D721Med (cell line): ENCODE data around the gene TMEM135.

Experiments used
- DNase-seq: peaks from one replicate; pipeline ENCODE4 v3.0.0; 2011; ENCODE audit warnings: low spot score; ENCODE audit not compliant: insufficient read length
- FAIRE-seq: peaks from 2 replicates; lab custom pipeline; 2011; peaks lifted over from hg19 to GRCh38; lab: Jason Lieb, UNC
- CTCF ChIP-seq: IDR thresholded peaks from 2 replicates; pipeline ENCODE4 v1.5.1; 2012; ENCODE audit warnings: mild to moderate bottlenecking, control low read depth; ENCODE audit not compliant: insufficient read depth; ENCODE audit errors: missing control alignments

TMEM135 gene

GRCh38 chr11:87339416-87339815, 301.7 kb downstream of the TMEM135 start:
- FAIRE-seq (no peak), DNase-seq (no peak)
- no peak for TF ChIP-seq CTCF

GRCh38 chr11:87347441-87347840, 309.7 kb downstream of the TMEM135 start:
- no peak for FAIRE-seq
- DNase-seq = no peak
- no peak for TF ChIP-seq CTCF

GRCh38 chr11:87347854-87348253, 310.1 kb downstream of the TMEM135 start:
- DNase-seq (no peak), FAIRE-seq (no peak)

GRCh38 chr11:87351676-87352075, 313.9 kb downstream of the TMEM135 start:
- DNase-seq (no peak), FAIRE-seq (no peak)

More at GRCh38 chr11:87347854-87348253, 310.1 kb downstream of the TMEM135 start:
- no peak for TF ChIP-seq CTCF

GRCh38 chr11:87352759-87353707, 315.3 kb downstream of the TMEM135 start:
- FAIRE-seq (no peak), DNase-seq (peak; percentile 60)
- peak; percentile 84 for TF ChIP-seq CTCF

More at GRCh38 chr11:87351676-87352075, 313.9 kb downstream of the TMEM135 start:
- TF ChIP-seq CTCF = no peak

GRCh38 chr11:87353771-87354345, 316.1 kb downstream of the TMEM135 start:
- no peak for TF ChIP-seq CTCF
- DNase-seq = no peak
- FAIRE-seq = no peak
